Heart right ventricle (tissue), 16 donors: Measurements from ENCODE around the gene MUC2. TPM values are rescaled to one million over a fixed set of nuclear protein-coding genes. Genes with fewer than 3 reads are reported as not detected.
A peak's percentile ranks its signal among the peaks of the same experiment; 100 is the strongest.

Source experiments
- ATAC-seq, 8 donors: fragments of 200-7000 bp; cut with Tn5 transposase; one replicate each; pipeline ENCODE4 v1.9.1; 2020; ENCODE audit warnings: mild to moderate bottlenecking in 8 of 8, moderate library complexity in 8 of 8, moderate number of reproducible peaks in 1 of 8
- DNase-seq, 2 donors: peaks; one replicate each; pipeline ENCODE4 v3.0.0-alpha.2; 2020
- H3K27ac ChIP-seq, 10 donors: fragments of 200-600 bp; sonication (generic) in 2 of 10; one replicate each; pipeline versions ENCODE4 v1.5.0 to v1.8.0; 2020 to 2022; ENCODE audit warnings: mild to moderate bottlenecking in 3 of 10
- H3K27me3 ChIP-seq, 7 donors: fragments of 200-600 bp; one replicate each; pipeline ENCODE4 v1.8.0; 2021 to 2022; ENCODE audit warnings: mild to moderate bottlenecking in 2 of 7
- H3K36me3 ChIP-seq, 9 donors: fragments of 200-600 bp; sonication (generic) in 1 of 9; one replicate each; pipeline versions ENCODE4 v1.5.0 to v1.8.0; 2020 to 2022; ENCODE audit warnings: mild to moderate bottlenecking in 2 of 9
- H3K4me1 ChIP-seq, 9 donors: fragments of 200-600 bp; sonication (generic) in 1 of 9; one replicate each; pipeline versions ENCODE4 v1.5.0 to v1.8.0; 2020 to 2022; ENCODE audit warnings: mild to moderate bottlenecking in 4 of 9
- H3K4me3 ChIP-seq, 10 donors: fragments of 200-600 bp; sonication (generic) in 2 of 10; one replicate each; pipeline versions ENCODE4 v1.5.0 to v1.8.0; 2020 to 2022; ENCODE audit warnings: mild to moderate bottlenecking in 7 of 10, moderate library complexity in 2 of 10
- H3K9me3 ChIP-seq, 11 donors: fragments of 200-600 bp in 10 of 11; sonication (generic) in 2 of 11; one replicate each; pipeline versions ENCODE4 v1.5.0 to v1.8.0; 2013 to 2022; ENCODE audit warnings: mild to moderate bottlenecking in 2 of 11, control low read depth in 1 of 11, moderate library complexity in 1 of 11
- CTCF ChIP-seq, 9 donors: fragments of 200-600 bp; sonication (generic) in 2 of 9; IDR thresholded peaks; one replicate each; pipeline versions ENCODE4 v1.5.0 to v1.8.0; 2021 to 2022; ENCODE audit warnings: antibody characterized with exemption in 9 of 9, mild to moderate bottlenecking in 5 of 9, moderate library complexity in 1 of 9
- WGBS, 2 donors: extraction: QIAGEN DNeasy Blood & Tissue Kit; methylation state at CpG; one replicate each; pipeline ENCODE4 v1.1.7; 2013; ENCODE audit warnings: inconsistent platforms in 1 of 2; 5-methylcytosine and 5-hydroxymethylcytosine counted together
- intact Hi-C, 10 donors: fragments of 100-400 bp; cut with DNase I; formaldehyde crosslinking; loops; one replicate each; pipeline versions ENCODE4 v1.11.1 to v1.14.2; 2022
- polyA plus RNA-seq, 2 donors: library from polyadenylated mRNA; stranded (reverse); fragments of 200-250 nt; gene quantifications; one replicate each; pipeline ENCODE4 v1.2.3, GENCODE V29; 2013
- total RNA-seq, 10 donors: library from RNA; stranded (reverse); fragmentation: NEBNext Ultra II Directional in 3 of 10; extraction: Animal tissue kit (Norgen Biotek cat#: 25700) in 3 of 10; gene quantifications; one replicate each; pipeline versions ENCODE4 v1.2.1 to v1.2.4, GENCODE V29; 2021 to 2023
- donor health status: Arrhythmogenic right ventricular cardiomyopathy.
- donor health status: ischemic (EF 13 %, LVEDD 7.1; RV severe dilation, severe dysfunction).
- donor health status: healthy with polysubstance abuse.
- donor health status: DM: no; HTN: yes; CAD: no.
- donor health status: DM: no; HTN: no; CAD: no.
- donor health status: ischemic (EF 25% LVEDD 6.9; RV normal size, moderate dysfunction).
- donor health status: ischemic (EF 25% LVEDD 5.7; RV mildly dilated, moderate dysfunction).
- donor health status: healthy.
- donor health status: DM: yes; HTN: yes; CAD: no.
- donor health status: Ischemic cardiomyopathy.
- donor health status: ischemic (EF 35%, LVEDD 5.7; RV mildly dilated, moderate dysfunction).
- donor health status: nonischemic (EF 11% LVEDD 7.7; RV severe dilation, severe dysfunction).
- donor health status: DM: yes; HTN: yes; CAD: no.
- donor health status: PGD.
- donor health status: ischemic (EF 29% LVEDD 5.4; RV normal size, mild dysfunction).
- donor health status: nonischemic (EF 23%, LVEDD 6.1; RV moderate dilation, normal function).

Gene MUC2
- total and polyA plus RNA-seq, 12 donors = 0.03 TPM; not detected in 11

- DNase-seq (no peak), ATAC-seq (no peak)
- TF ChIP-seq CTCF (IDR thresholded peaks at IDR 0.05) = no peak
- Histone ChIP-seq H3K27me3 (no peaks in the 10 kb centered on the region), H3K36me3 (no peaks in the 10 kb centered on the region), H3K4me3 (no peak overlapping the region), H3K4me1 (no peaks in the 10 kb centered on the region), H3K27ac (no peak overlapping the region), H3K9me3 (no peaks in the 10 kb centered on the region)
- 89 to 91% methylated on average over 33 of the region's 33 CpGs for WGBS, 2 donors
- intact Hi-C loops = no loop called here
Measured at GRCh38 chr11:1100417-1101245, 26.0 kb downstream of the MUC2 start.

DNA sequence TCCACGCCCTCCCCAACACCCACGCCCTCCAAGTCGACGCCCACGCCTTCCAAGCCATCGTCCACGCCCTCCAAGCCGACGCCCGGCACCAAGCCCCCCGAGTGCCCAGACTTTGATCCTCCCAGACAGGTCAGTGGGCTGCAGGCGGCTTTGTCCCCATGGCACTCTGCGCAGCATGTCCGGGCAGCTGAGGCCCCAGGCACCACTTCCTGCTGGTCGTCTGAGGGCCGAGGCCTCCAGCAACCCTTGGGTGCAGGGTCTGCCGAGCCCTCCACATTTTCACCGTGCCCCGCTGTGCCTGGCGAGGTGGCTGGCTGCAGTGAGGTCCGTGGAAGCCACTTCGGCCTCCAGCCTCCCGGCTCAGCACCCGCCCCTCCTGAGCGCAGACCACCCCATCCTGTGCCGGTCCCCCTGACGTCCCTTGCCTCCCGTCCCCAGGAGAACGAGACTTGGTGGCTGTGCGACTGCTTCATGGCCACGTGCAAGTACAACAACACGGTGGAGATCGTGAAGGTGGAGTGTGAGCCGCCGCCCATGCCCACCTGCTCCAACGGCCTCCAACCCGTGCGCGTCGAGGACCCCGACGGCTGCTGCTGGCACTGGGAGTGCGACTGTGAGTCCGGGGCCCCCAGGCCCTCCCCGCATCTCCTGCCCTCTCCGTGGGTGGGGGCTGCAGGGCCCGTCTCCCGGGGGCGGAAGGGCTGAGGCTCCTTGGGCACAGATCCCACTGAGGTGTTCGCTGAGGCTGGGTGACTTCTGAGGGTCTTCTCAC lies 26.8 kb downstream of the MUC2 start:
- no peak for ATAC-seq
- Histone ChIP-seq H3K4me1 (no peaks in the 10 kb centered on the region), H3K9me3 (no peaks in the 10 kb centered on the region), H3K27ac (no peak overlapping the region), H3K27me3 (no peaks in the 10 kb centered on the region), H3K4me3 (no peak overlapping the region), H3K36me3 (no peaks in the 10 kb centered on the region)
- TF ChIP-seq CTCF (IDR thresholded peaks at IDR 0.05) = no peak
- WGBS, 2 donors = 88 to 90% methylated on average over 44 to 50 of the region's 50 CpGs
- intact Hi-C loops = no loop called here
- DNase-seq = peak in 1 of 2 donors; percentile 10

- peak in 1 of 8 donors; percentile 15 for ATAC-seq
- 88 to 89% methylated on average over 31 of the region's 31 CpGs for WGBS, 2 donors
- Histone ChIP-seq H3K4me3 (no peak overlapping the region), H3K36me3 (no peaks in the 10 kb centered on the region), H3K4me1 (no peaks in the 10 kb centered on the region), H3K9me3 (no peaks in the 10 kb centered on the region), H3K27me3 (peaks cover 0 to 5% (median 0%) of the 10 kb centered on the region in 7 donors), H3K27ac (no peak overlapping the region)
- no peak for DNase-seq
- no peak for TF ChIP-seq CTCF (IDR thresholded peaks at IDR 0.05)
- intact Hi-C loops = no loop called here
Measured at GRCh38 chr11:1102221-1102971, 27.7 kb downstream of the MUC2 start.

DNA sequence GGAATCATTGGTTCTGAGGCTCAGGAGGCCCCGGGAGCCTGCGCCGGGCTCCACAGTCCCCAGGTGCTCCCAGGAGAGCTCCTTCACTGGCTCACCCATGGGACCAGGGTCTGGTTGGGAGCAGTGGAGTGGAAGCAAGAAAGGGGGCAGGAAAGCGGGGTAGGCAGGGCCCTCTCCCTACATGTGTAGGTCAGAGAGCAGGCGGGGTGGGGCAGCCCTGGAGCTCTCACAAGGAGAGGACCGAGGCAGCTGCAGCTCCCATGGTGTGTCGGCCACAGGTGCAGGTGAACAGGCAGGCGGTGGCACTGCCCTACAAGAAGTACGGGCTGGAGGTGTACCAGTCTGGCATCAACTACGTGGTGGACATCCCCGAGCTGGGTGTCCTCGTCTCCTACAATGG lies 28.3 kb downstream of the MUC2 start:
- no peak for TF ChIP-seq CTCF (IDR thresholded peaks at IDR 0.05)
- Histone ChIP-seq H3K4me1 (no peaks in the 10 kb centered on the region), H3K27me3 (peaks cover 0 to 10% (median 0%) of the 10 kb centered on the region in 7 donors), H3K9me3 (no peaks in the 10 kb centered on the region), H3K4me3 (no peak overlapping the region), H3K36me3 (no peaks in the 10 kb centered on the region), H3K27ac (no peak overlapping the region)
- ATAC-seq (no peak), DNase-seq (no peak)
- WGBS, 2 donors = 87 to 89% methylated on average over 12 of the region's 12 CpGs
- intact Hi-C loops = no loop called here
